Astrocyte (in vitro differentiated cells and primary cell): Measurements from ENCODE around the gene TNFAIP8L3. TPM values are rescaled to one million over a fixed set of nuclear protein-coding genes. Genes with fewer than 3 reads are reported as not detected.

Experiments used
- DNase-seq: peaks from one replicate; pipeline ENCODE4 v3.0.0-alpha.2; 2010; ENCODE audit warnings: low read depth
- FAIRE-seq: peaks from 2 replicates; lab custom pipeline; 2011; peaks lifted over from hg19 to GRCh38; lab: Jason Lieb, UNC
- H2AFZ ChIP-seq: 2 replicates; pipeline ENCODE4 v1.6.0; 2012; ENCODE audit warnings: low read depth, low read length, inconsistent platforms
- H3K27ac ChIP-seq: 2 replicates; pipeline ENCODE4 v1.5.1; 2011; ENCODE audit warnings: low read depth, low read length, inconsistent platforms
- H3K27me3 ChIP-seq: 2 replicates; pipeline ENCODE4 v1.6.0; 2011; ENCODE audit warnings: low read length, inconsistent platforms; ENCODE audit not compliant: insufficient read depth
- H3K36me3 ChIP-seq: 2 replicates; pipeline ENCODE4 v1.5.1; 2011; ENCODE audit warnings: low read length, inconsistent platforms; ENCODE audit not compliant: insufficient read depth
- H3K4me1 ChIP-seq: 2 replicates; pipeline ENCODE4 v1.5.1; 2011; ENCODE audit warnings: low read length, inconsistent platforms; ENCODE audit not compliant: insufficient read depth
- H3K4me2 ChIP-seq: 2 replicates; pipeline ENCODE4 v1.6.0; 2012; ENCODE audit warnings: low read length, inconsistent platforms
- H3K4me3 ChIP-seq: 2 replicates; pipeline ENCODE4 v1.5.1; 2011; ENCODE audit warnings: low read depth, mild to moderate bottlenecking, low read length, inconsistent platforms; ENCODE audit not compliant: insufficient read depth
- H3K79me2 ChIP-seq: 2 replicates; pipeline ENCODE4 v1.6.0; 2012; ENCODE audit warnings: mild to moderate bottlenecking, low read length, inconsistent platforms; ENCODE audit not compliant: insufficient read depth
- H3K9ac ChIP-seq: 2 replicates; pipeline ENCODE4 v1.6.0; 2012; ENCODE audit warnings: mild to moderate bottlenecking, low read length, inconsistent platforms
- H3K9me3 ChIP-seq: 2 replicates; pipeline ENCODE4 v1.5.1; 2012; ENCODE audit warnings: low read depth, mild to moderate bottlenecking, low read length, inconsistent platforms; ENCODE audit not compliant: insufficient read depth
- H4K20me1 ChIP-seq: 2 replicates; pipeline ENCODE4 v1.6.0; 2012; ENCODE audit warnings: low read length, inconsistent platforms; ENCODE audit not compliant: insufficient read depth
- H3K27ac Mint-ChIP-seq: one replicate; pipeline ENCODE4 v1.8.0; 2021; ENCODE audit warnings: mild to moderate bottlenecking, mixed read lengths; ENCODE audit not compliant: unreplicated experiment
- H3K27me3 Mint-ChIP-seq: one replicate; pipeline ENCODE4 v1.8.0; 2021; ENCODE audit warnings: low read depth, mixed read lengths; ENCODE audit not compliant: unreplicated experiment
- H3K36me3 Mint-ChIP-seq: one replicate; pipeline ENCODE4 v1.8.0; 2021; ENCODE audit warnings: low read depth, mixed read lengths; ENCODE audit not compliant: unreplicated experiment
- H3K4me1 Mint-ChIP-seq: one replicate; pipeline ENCODE4 v1.8.0; 2021; ENCODE audit warnings: low read depth, mixed read lengths; ENCODE audit not compliant: unreplicated experiment
- H3K4me3 Mint-ChIP-seq: one replicate; pipeline ENCODE4 v1.8.0; 2021; ENCODE audit warnings: mild to moderate bottlenecking, moderate library complexity, mixed read lengths; ENCODE audit not compliant: unreplicated experiment
- H3K9me3 Mint-ChIP-seq: one replicate; pipeline ENCODE4 v1.8.0; 2021; ENCODE audit warnings: mild to moderate bottlenecking, mixed read lengths; ENCODE audit not compliant: unreplicated experiment
- EZH2 ChIP-seq: IDR thresholded peaks from 2 replicates; pipeline ENCODE4 v1.6.1; 2012; ENCODE audit warnings: mild to moderate bottlenecking, low read length, inconsistent platforms; ENCODE audit not compliant: insufficient read depth
- total RNA-seq: library from RNA; stranded (reverse); gene quantifications from 2 replicates; pipeline ENCODE4 v1.2.1, GENCODE V29; 2021
- TF ChIP-seq, protein P1 (sequence below): IDR thresholded peaks from 2 replicates; pipeline ENCODE4 v1.5.1; 2011; ENCODE audit warnings: low read depth, mild to moderate bottlenecking, inconsistent platforms, low read length, moderate library complexity; ENCODE audit not compliant: insufficient read depth

TNFAIP8L3 gene
- total RNA-seq, 1 donor from 2014 or later = 1.1 TPM

GRCh38 chr15:51121631-51122225, 27.0 kb upstream of the TNFAIP8L3 start:
- TF ChIP-seq, protein P1, sequence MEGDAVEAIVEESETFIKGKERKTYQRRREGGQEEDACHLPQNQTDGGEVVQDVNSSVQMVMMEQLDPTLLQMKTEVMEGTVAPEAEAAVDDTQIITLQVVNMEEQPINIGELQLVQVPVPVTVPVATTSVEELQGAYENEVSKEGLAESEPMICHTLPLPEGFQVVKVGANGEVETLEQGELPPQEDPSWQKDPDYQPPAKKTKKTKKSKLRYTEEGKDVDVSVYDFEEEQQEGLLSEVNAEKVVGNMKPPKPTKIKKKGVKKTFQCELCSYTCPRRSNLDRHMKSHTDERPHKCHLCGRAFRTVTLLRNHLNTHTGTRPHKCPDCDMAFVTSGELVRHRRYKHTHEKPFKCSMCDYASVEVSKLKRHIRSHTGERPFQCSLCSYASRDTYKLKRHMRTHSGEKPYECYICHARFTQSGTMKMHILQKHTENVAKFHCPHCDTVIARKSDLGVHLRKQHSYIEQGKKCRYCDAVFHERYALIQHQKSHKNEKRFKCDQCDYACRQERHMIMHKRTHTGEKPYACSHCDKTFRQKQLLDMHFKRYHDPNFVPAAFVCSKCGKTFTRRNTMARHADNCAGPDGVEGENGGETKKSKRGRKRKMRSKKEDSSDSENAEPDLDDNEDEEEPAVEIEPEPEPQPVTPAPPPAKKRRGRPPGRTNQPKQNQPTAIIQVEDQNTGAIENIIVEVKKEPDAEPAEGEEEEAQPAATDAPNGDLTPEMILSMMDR = no peak
- TF ChIP-seq EZH2 = no peak
- no peaks in the 10 kb centered on the region for H3K9me3 ChIP-seq
- no peaks in the 10 kb centered on the region for H3K27me3 ChIP-seq
- no peak overlapping the region for H3K4me3 ChIP-seq
- peaks cover 3% of the 10 kb centered on the region for H3K27me3 Mint-ChIP-seq
- no peaks in the 10 kb centered on the region for H3K79me2 ChIP-seq
- no peak overlapping the region for H3K4me3 Mint-ChIP-seq
- H3K36me3 ChIP-seq = no peaks in the 10 kb centered on the region
- no peaks in the 10 kb centered on the region for H3K36me3 Mint-ChIP-seq
- peaks cover 19% of the 10 kb centered on the region for H3K4me1 ChIP-seq
- peak overlapping the region; percentile 53 for H3K27ac ChIP-seq
- H3K4me1 Mint-ChIP-seq = peaks cover 27% of the 10 kb centered on the region
- peak overlapping the region; percentile 20 for H3K27ac Mint-ChIP-seq
- no peak overlapping the region for H3K9ac ChIP-seq
- H3K4me2 ChIP-seq = peak overlapping the region; percentile 75
- no peak for DNase-seq
- no peak overlapping the region for H2AFZ ChIP-seq
- FAIRE-seq = no peak
- H4K20me1 ChIP-seq = no peaks in the 10 kb centered on the region
- peaks cover 12% of the 10 kb centered on the region for H3K9me3 Mint-ChIP-seq

DNA sequence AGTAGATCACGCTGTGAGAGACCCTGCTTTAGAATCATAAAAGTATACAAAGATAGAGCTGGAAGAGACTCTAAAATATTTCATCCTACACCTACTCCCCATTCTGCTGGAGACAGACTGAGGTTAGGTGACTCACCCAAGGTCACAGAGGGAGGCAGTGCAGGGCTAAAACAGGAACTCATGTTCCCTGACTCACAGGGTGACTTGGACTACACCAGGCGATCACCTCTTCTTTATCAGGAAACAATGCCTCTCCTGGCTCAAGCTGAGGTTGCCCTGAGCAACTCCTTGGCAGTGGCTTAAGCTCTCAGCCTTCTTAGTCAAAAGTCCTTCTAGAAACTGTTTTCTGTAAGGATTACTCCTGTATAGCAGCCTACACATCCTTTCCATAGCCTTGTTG, 26.4 kb upstream of the TNFAIP8L3 start:
- DNase-seq = peak; percentile 99
- peak overlapping the region; percentile 75 for H3K4me2 ChIP-seq
- Mint-ChIP-seq H3K9me3 (peaks cover 12% of the 10 kb centered on the region), H3K4me3 (no peak overlapping the region), H3K4me1 (peaks cover 27% of the 10 kb centered on the region), H3K36me3 (no peaks in the 10 kb centered on the region), H3K27ac (peak overlapping the region; percentile 90), H3K27me3 (peaks cover 3% of the 10 kb centered on the region)
- no peaks in the 10 kb centered on the region for H4K20me1 ChIP-seq
- H3K27ac ChIP-seq = peak overlapping the region; percentile 53
- peaks cover 19% of the 10 kb centered on the region for H3K4me1 ChIP-seq
- peak; percentile 50 for FAIRE-seq
- no peak overlapping the region for H2AFZ ChIP-seq
- H3K9me3 ChIP-seq = no peaks in the 10 kb centered on the region
- TF ChIP-seq EZH2 = no peak
- TF ChIP-seq, protein P1 = no peak
- H3K9ac ChIP-seq = peak overlapping the region; percentile 34
- no peaks in the 10 kb centered on the region for H3K27me3 ChIP-seq
- H3K36me3 ChIP-seq = no peaks in the 10 kb centered on the region
- no peaks in the 10 kb centered on the region for H3K79me2 ChIP-seq
- H3K4me3 ChIP-seq = no peak overlapping the region

DNA sequence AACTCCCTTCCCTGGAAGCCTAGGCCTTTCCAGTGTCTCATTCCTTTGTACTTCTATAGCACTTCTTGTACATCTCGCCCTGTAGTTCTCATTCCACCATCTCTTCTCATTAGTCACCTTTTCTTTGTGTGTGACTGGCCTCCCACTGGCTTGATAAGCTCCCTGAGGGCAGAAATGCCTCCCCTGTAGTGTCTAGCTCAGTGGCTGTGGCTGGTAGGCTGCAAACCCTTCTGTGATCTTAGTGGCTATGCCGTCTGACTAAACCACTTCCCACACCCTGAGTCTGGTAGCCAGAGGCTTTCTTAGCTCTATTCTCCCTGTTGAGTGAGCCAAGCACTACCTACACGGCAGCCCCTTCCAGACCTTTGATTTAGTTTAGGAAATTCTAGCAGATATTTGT, 24.4 kb upstream of the TNFAIP8L3 start:
- no peak for TF ChIP-seq EZH2
- TF ChIP-seq, protein P1 = no peak
- no peak overlapping the region for H3K4me3 Mint-ChIP-seq
- peaks cover 27% of the 10 kb centered on the region for H3K4me1 Mint-ChIP-seq
- H3K79me2 ChIP-seq = no peaks in the 10 kb centered on the region
- H2AFZ ChIP-seq = peak overlapping the region; percentile 28
- no peak for FAIRE-seq
- DNase-seq = no peak
- no peaks in the 10 kb centered on the region for H3K9me3 ChIP-seq
- no peaks in the 10 kb centered on the region for H3K27me3 ChIP-seq
- no peak overlapping the region for H3K27ac ChIP-seq
- peaks cover 8% of the 10 kb centered on the region for H3K9me3 Mint-ChIP-seq
- H3K27me3 Mint-ChIP-seq = no peaks in the 10 kb centered on the region
- no peak overlapping the region for H3K9ac ChIP-seq
- no peaks in the 10 kb centered on the region for H3K36me3 Mint-ChIP-seq
- peaks cover 19% of the 10 kb centered on the region for H3K4me1 ChIP-seq
- no peaks in the 10 kb centered on the region for H3K36me3 ChIP-seq
- H4K20me1 ChIP-seq = no peaks in the 10 kb centered on the region
- H3K27ac Mint-ChIP-seq = no peak overlapping the region
- H3K4me3 ChIP-seq = no peak overlapping the region
- H3K4me2 ChIP-seq = no peak overlapping the region
